Panc1 (cell line): ENCODE data around the gene QSER1. TPM values are rescaled to one million over a fixed set of nuclear protein-coding genes. Genes with fewer than 3 reads are reported as not detected.
"Not testable (repeated sequence)": the region's sequence is repeated elsewhere in the genome, so short reads cannot be mapped to it uniquely, and the experiment has no call there.

Experiments
- ATAC-seq: fragments of 200-7000 bp; cut with Tn5 transposase; 2 replicates; pipeline ENCODE4 v1.9.1; 2020; ENCODE audit warnings: mild to moderate bottlenecking, moderate library complexity
- BruUV-seq: library from RNA; stranded (reverse); fragments of 400-500 nt; replicated peaks from 2 replicates; lab custom pipeline; 2021; lab: Mats Ljungman, UMichigan
- CTCF ChIA-PET: fragments of 300-600 bp; sonication (Branson Sonifier 250); formaldehyde crosslinking; loops from one replicate; lab custom pipeline; 2022; ENCODE audit warnings: antibody characterized with exemption; lab: Charles Lee
- POLR2A ChIA-PET: fragments of 300-600 bp; sonication (Branson Sonifier 250); formaldehyde crosslinking; loops from one replicate; lab custom pipeline; 2022; ENCODE audit warnings: antibody characterized with exemption; lab: Charles Lee
- DNase-seq: peaks from one replicate; pipeline ENCODE4 v3.0.0-alpha.2; 2010; ENCODE audit warnings: low read depth, low spot score
- H3K27ac ChIP-seq: 2 replicates; pipeline ENCODE4 v1.5.1; 2011; ENCODE audit warnings: mild to moderate bottlenecking, low read length, inconsistent platforms
- H3K27me3 ChIP-seq: fragments of 200-500 bp; sonication (Bioruptor generic); 2 replicates; pipeline ENCODE4 v1.6.0; 2014; ENCODE audit warnings: low read length, inconsistent platforms; ENCODE audit not compliant: control insufficient read depth, insufficient read depth
- H3K36me3 ChIP-seq: fragments of 200-500 bp; sonication (Bioruptor generic); 2 replicates; pipeline ENCODE4 v1.5.1; 2014; ENCODE audit warnings: inconsistent platforms, mild to moderate bottlenecking, low read length, moderate library complexity; ENCODE audit not compliant: control insufficient read depth, insufficient read depth
- H3K4me1 ChIP-seq: 2 replicates; pipeline ENCODE4 v1.5.1; 2011; ENCODE audit warnings: inconsistent platforms, mild to moderate bottlenecking, low read length, moderate library complexity; ENCODE audit not compliant: control insufficient read depth, insufficient read depth
- H3K4me3 ChIP-seq, 2 experiments: 2 replicates each; pipeline ENCODE4 v1.5.1; 2011 to 2012; ENCODE audit warnings: low read depth in 2 of 2, low read length in 2 of 2, mild to moderate bottlenecking in 2 of 2, inconsistent platforms in 1 of 2, moderate library complexity in 1 of 2
- H3K9me3 ChIP-seq: fragments of 200-500 bp; sonication (Bioruptor generic); 2 replicates; pipeline ENCODE4 v1.5.1; 2014; ENCODE audit warnings: low read depth, mild to moderate bottlenecking, inconsistent platforms, low read length, moderate library complexity; ENCODE audit not compliant: control insufficient read depth, insufficient read depth
- POLR2AphosphoS5 ChIP-seq: IDR thresholded peaks from 2 replicates; pipeline ENCODE4 v1.6.1; 2012; ENCODE audit warnings: mild to moderate bottlenecking, low read depth, low read length, moderate library complexity
- SIN3A ChIP-seq: IDR thresholded peaks from 2 replicates; pipeline ENCODE4 v1.6.1; 2012; ENCODE audit warnings: low read depth, mild to moderate bottlenecking, low read length, moderate library complexity, borderline replicate concordance; ENCODE audit not compliant: insufficient read depth
- TCF7L2 ChIP-seq: IDR thresholded peaks from 2 replicates; pipeline ENCODE4 v1.6.1; 2011; ENCODE audit warnings: mild to moderate bottlenecking, low read depth, low read length, inconsistent platforms
- in situ Hi-C: cut with HindIII; loops from 2 replicates; pipeline ENCODE4 v1.10.0; 2016; ENCODE audit warnings: low sequenced_read_pairs, low pct_unique_long_range_greater_than_20kb
- intact Hi-C: fragments of 100-400 bp; cut with micrococcal nuclease; formaldehyde crosslinking; loops from one replicate; pipeline ENCODE4 v1.10.0; 2022; ENCODE audit not compliant: unreplicated experiment
- total RNA-seq: library from RNA; stranded (reverse); gene quantifications from one replicate; pipeline ENCODE4 v1.2.1, GENCODE V29; 2021; ENCODE audit not compliant: unreplicated experiment
- TF ChIP-seq, protein P1 (sequence below), 2 experiments: IDR thresholded peaks; 2 replicates each; pipeline ENCODE4 v1.6.1; 2011 to 2012; ENCODE audit warnings: low read depth in 2 of 2, control low read depth in 1 of 2, low read length in 1 of 2, mild to moderate bottlenecking in 1 of 2, moderate library complexity in 1 of 2; ENCODE audit not compliant: insufficient read depth in 1 of 2
- TF ChIP-seq, protein P2 (sequence below): fragments of 450-650 bp; IDR thresholded peaks from 2 replicates; pipeline ENCODE4 v1.5.1; 2017; ENCODE audit warnings: mild to moderate bottlenecking

Gene QSER1
- total RNA-seq, 1 experiment from 2014 or later, result 48.2 TPM

DNA sequence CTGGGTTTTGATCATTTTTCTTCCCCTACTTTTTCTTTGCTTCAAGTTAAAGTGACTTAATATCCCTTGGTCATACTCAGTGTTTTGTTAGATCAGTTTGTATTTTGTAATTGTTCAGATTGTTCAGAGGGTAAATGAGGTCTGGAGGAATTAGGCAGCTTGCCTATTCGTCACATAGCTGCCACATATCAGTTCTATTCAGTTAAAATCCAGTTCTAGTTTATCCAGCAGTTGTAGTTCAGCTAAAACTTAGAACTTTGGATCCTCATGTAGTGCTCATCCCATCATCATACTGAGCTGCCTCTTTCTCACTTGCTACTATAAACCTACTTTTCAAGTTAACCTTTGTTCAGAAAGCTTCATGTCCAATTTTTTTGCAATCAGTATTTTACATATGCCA is 75.9 kb downstream of the QSER1 start:
- CTCF ChIA-PET, result no interaction called here
- intact Hi-C loops, result no loop called here

DNA sequence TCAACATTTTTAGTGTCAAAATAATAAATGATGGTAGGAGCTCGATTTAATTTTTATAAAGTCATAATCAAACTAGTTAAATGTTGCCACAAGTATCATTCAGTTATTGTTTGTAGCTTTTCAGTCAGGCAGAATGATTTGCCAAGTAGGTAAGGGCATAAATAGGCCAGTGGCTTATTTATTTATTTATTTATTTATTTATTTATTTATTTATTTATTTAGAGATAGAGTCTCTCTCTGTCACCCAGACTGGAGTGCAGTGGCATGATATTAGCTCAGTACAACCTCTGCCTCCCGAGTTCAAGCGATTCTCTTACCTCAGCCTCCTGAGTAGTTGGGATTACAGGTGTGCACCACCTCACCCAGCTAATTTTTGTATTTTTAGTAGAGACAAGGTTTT is 79.6 kb downstream of the QSER1 start:
- H3K27ac ChIP-seq, H3K9me3 ChIP-seq, H3K4me1 ChIP-seq, in situ Hi-C loops, DNase-seq, H3K4me3 ChIP-seq, POLR2A ChIA-PET, H3K27me3 ChIP-seq, CTCF ChIA-PET, ATAC-seq, BruUV-seq, intact Hi-C loops: not testable (repeated sequence)
- H3K36me3 ChIP-seq, result peaks cover 12% of the 10 kb centered on the region

More for the DNA sequence above, 75.9 kb downstream of the QSER1 start:
- no peak for DNase-seq
- Histone ChIP-seq H3K4me1 (no peaks in the 10 kb centered on the region), H3K27ac (no peak overlapping the region), H3K27me3 (no peaks in the 10 kb centered on the region), H3K36me3 (peaks cover 13% of the 10 kb centered on the region), H3K4me3 (no peak overlapping the region), H3K9me3 (no peaks in the 10 kb centered on the region)
- TF ChIP-seq SIN3A (no peak), TCF7L2 (no peak), POLR2AphosphoS5 (no peak)
- TF ChIP-seq, protein P1, sequence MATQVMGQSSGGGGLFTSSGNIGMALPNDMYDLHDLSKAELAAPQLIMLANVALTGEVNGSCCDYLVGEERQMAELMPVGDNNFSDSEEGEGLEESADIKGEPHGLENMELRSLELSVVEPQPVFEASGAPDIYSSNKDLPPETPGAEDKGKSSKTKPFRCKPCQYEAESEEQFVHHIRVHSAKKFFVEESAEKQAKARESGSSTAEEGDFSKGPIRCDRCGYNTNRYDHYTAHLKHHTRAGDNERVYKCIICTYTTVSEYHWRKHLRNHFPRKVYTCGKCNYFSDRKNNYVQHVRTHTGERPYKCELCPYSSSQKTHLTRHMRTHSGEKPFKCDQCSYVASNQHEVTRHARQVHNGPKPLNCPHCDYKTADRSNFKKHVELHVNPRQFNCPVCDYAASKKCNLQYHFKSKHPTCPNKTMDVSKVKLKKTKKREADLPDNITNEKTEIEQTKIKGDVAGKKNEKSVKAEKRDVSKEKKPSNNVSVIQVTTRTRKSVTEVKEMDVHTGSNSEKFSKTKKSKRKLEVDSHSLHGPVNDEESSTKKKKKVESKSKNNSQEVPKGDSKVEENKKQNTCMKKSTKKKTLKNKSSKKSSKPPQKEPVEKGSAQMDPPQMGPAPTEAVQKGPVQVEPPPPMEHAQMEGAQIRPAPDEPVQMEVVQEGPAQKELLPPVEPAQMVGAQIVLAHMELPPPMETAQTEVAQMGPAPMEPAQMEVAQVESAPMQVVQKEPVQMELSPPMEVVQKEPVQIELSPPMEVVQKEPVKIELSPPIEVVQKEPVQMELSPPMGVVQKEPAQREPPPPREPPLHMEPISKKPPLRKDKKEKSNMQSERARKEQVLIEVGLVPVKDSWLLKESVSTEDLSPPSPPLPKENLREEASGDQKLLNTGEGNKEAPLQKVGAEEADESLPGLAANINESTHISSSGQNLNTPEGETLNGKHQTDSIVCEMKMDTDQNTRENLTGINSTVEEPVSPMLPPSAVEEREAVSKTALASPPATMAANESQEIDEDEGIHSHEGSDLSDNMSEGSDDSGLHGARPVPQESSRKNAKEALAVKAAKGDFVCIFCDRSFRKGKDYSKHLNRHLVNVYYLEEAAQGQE (IDR thresholded peaks at IDR 0.05; ENCODE audit: insufficient read depth in 1 of 2, low read depth in 2 of 2, low read length in 1 of 2), result no peak
- TF ChIP-seq, protein P2, sequence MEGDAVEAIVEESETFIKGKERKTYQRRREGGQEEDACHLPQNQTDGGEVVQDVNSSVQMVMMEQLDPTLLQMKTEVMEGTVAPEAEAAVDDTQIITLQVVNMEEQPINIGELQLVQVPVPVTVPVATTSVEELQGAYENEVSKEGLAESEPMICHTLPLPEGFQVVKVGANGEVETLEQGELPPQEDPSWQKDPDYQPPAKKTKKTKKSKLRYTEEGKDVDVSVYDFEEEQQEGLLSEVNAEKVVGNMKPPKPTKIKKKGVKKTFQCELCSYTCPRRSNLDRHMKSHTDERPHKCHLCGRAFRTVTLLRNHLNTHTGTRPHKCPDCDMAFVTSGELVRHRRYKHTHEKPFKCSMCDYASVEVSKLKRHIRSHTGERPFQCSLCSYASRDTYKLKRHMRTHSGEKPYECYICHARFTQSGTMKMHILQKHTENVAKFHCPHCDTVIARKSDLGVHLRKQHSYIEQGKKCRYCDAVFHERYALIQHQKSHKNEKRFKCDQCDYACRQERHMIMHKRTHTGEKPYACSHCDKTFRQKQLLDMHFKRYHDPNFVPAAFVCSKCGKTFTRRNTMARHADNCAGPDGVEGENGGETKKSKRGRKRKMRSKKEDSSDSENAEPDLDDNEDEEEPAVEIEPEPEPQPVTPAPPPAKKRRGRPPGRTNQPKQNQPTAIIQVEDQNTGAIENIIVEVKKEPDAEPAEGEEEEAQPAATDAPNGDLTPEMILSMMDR, result no peak
- ATAC-seq, result no peak
- in situ Hi-C loops, result no loop called here
- POLR2A ChIA-PET, result no interaction called here
- no TSS peak for BruUV-seq

DNA sequence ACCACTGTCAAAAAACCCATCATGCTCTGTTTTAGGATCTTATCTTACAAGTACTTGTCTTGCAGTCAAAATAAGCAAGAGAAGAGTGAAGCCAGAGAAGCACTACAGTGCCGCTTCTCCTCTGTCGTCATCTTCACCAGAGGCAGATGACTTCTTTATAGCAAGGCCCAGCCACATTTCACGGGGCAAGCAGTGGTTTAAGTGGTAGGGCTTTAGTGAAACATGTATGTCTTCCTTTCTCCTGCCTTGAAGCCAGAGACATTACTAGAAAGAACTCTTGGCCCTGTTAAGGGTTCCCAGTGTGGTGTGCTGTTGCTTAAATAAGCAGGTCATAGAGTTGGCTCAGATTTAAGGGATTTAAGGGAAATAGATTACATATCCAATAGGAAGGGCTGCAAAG is 80.2 kb downstream of the QSER1 start:
- in situ Hi-C loops, result no loop called here
- ATAC-seq, result no peak

More for the DNA sequence above, 80.2 kb downstream of the QSER1 start:
- Histone ChIP-seq H3K9me3 (no peaks in the 10 kb centered on the region), H3K36me3 (peaks cover 11% of the 10 kb centered on the region), H3K27ac (no peak overlapping the region), H3K4me3 (no peak overlapping the region), H3K4me1 (no peaks in the 10 kb centered on the region), H3K27me3 (no peaks in the 10 kb centered on the region)
- POLR2A ChIA-PET, result no interaction called here
- BruUV-seq, result no TSS peak
- no peak for TF ChIP-seq SIN3A
- TF ChIP-seq, protein P1 (IDR thresholded peaks at IDR 0.05; ENCODE audit: insufficient read depth in 1 of 2, low read depth in 2 of 2, low read length in 1 of 2), result no peak
- TF ChIP-seq TCF7L2, result no peak
- TF ChIP-seq, protein P2, result no peak
- no peak for TF ChIP-seq POLR2AphosphoS5
- intact Hi-C loops, result no loop called here
- CTCF ChIA-PET, result no interaction called here
- DNase-seq, result no peak
